ENCODE results near the gene NDUFS6. TPM values are rescaled to one million over a fixed set of nuclear protein-coding genes. Genes with fewer than 3 reads are reported as not detected.

Gene NDUFS6
- total and polyA plus RNA-seq, 2 of the 8 experiments (the other 6 are each of a cell fraction or from before 2014, with no cell fraction given), result 72.7 to 191 TPM

DNA sequence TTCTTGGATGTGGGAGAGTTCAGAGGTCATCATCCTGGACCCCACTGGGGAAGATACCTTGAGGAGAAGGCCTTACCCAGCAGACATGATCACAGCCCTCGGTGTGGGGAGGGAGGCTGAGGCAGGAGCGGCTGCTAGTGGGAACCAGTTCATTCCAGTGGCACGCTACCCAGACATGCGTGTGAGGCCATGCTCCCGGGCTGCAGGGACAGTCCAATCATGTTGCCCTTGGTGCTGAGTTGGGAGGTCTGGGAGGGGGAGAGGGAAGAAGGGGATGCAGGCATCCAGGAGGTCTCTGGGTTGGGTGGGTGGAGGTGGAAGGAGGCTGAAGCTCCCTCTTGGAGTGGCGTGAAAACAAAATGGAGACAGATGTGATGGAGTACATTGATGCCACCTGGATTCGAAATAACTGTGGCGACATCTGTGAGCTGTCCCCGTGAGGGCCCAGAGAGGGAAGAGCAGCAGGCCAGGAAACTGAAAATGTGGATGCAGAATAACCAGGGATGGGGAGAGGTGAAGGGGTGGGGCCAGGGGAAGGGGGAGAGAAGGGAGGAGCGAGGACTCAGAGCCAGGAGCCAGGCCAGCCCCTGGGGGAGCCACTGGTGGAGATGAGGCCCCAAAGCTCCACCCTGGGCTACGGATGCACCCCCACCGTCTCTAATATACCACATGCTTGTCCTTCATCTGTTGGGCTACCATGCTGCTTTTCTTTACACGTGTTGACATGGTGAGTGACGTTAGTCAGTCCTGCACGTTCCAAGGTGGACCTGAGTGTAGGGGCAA, 16.2 kb downstream of the NDUFS6 start:
- Histone ChIP-seq H3K36me3 (ENCODE audit: control insufficient read depth in 2 of 4, insufficient read depth in 4 of 4, low read length in 3 of 4) (peaks cover 16 to 52% (median 41%) of the 10 kb centered on the region in 4 experiments), H3K4ac (replicated peaks; ENCODE audit: insufficient read length, low read depth, low read length) (no peak overlapping the region)

More for the DNA sequence above, 16.2 kb downstream of the NDUFS6 start:
- ChIA-PET POLR2A (ENCODE audit: partially characterized antibody) (interaction anchor here (1.1 to 1.4 kb wide), 5 partner anchors 10 to 31 kb away, joined by 3 to 5 read pairs (median 3); partner anchors contain the start of gene NDUFS6), CTCF (ENCODE audit: partially characterized antibody) (interaction anchor here (0.7 to 1.3 kb wide), 2 partner anchors 54 to 149 kb away, joined by 3 read pairs; no protein-coding TSS in a partner anchor)
- H3K56ac ChIP-seq (replicated peaks; ENCODE audit: insufficient read length, low read depth, low read length), result no peak overlapping the region
- no peak overlapping the region for H3K23ac ChIP-seq (ENCODE audit: insufficient read length)
- WGBS, 2 experiments (ENCODE audit: extremely low coverage in 1 of 2, insufficient coverage in 1 of 2, insufficient read length in 1 of 2, insufficient replicate concordance in 2 of 2, low coverage in 1 of 2, low lambda C conversion rate in 2 of 2, missing lambda C conversion rate in 1 of 2), result 90% methylated on average over 13 of the region's 15 CpGs; no CpG with 5 or more reads in 1 of the 2 experiments
- H3K4me3 ChIP-seq (ENCODE audit: extremely low read depth in 1 of 4, insufficient read depth in 2 of 4, low read depth in 3 of 4, low read length in 4 of 4), result no peak overlapping the region
- no peak overlapping the region for H2BK120ac ChIP-seq (replicated peaks; ENCODE audit: low read depth, low read length)
- no peak overlapping the region for H3K9ac ChIP-seq (replicated peaks in 1 of 4; ENCODE audit: extremely low read depth in 1 of 4, low read depth in 3 of 4, low read length in 3 of 4)
- no peak overlapping the region for H2BK12ac ChIP-seq (ENCODE audit: low read depth, low read length)
- H3K23me2 ChIP-seq (ENCODE audit: low read depth, low read length), result no peaks in the 10 kb centered on the region
- H4K8ac ChIP-seq (ENCODE audit: extremely low read depth, insufficient read depth, low read length), result no peak overlapping the region
- H3K14ac ChIP-seq (ENCODE audit: insufficient read length), result no peak overlapping the region
- H3K4me2 ChIP-seq (ENCODE audit: insufficient read depth in 1 of 2, low read depth in 2 of 2, low read length in 2 of 2), result no peak overlapping the region
- no peak overlapping the region for H4K5ac ChIP-seq (ENCODE audit: insufficient read length, low read depth, low read length)
- FAIRE-seq (no peak), DNase-seq (ENCODE audit: low read depth in 1 of 2, low spot score in 2 of 2) (no peak)
- H2BK15ac ChIP-seq (ENCODE audit: low read length), result no peak overlapping the region
- no peak overlapping the region for H2BK20ac ChIP-seq (ENCODE audit: low read length)
- no peaks in the 10 kb centered on the region; a peak in 1 of 4 replicates for H3K79me2 ChIP-seq (ENCODE audit: control insufficient read depth in 1 of 2, insufficient read depth in 2 of 2, low read length in 2 of 2)
- peaks cover 0 to 3% (median under 1%) of the 10 kb centered on the region in 4 experiments; a peak in 1 of 7 replicates for H3K4me1 ChIP-seq (replicated peaks in 1 of 4; ENCODE audit: control insufficient read depth in 3 of 4, insufficient read depth in 4 of 4, low read length in 3 of 4)
- TF ChIP-seq NANOG (IDR thresholded peaks at IDR 0.05; ENCODE audit: insufficient read depth, low read depth, low read length, poor library complexity, severe bottlenecking) (no peak), TBP (IDR thresholded peaks at IDR 0.05; ENCODE audit: low read depth, low read length) (no peak), SP2 (IDR thresholded peaks at IDR 0.05; ENCODE audit: low read length) (no peak), SIX5 (IDR thresholded peaks at IDR 0.05; ENCODE audit: low read depth, low read length) (no peak), ATF2 (IDR thresholded peaks at IDR 0.05; ENCODE audit: low read length) (no peak), TAF7 (optimal IDR thresholded peaks at IDR 0.05; ENCODE audit: borderline replicate concordance, low read depth, low read length) (no peak)
- H3K9me3 ChIP-seq (ENCODE audit: insufficient read depth in 2 of 2, low read depth in 1 of 2, low read length in 1 of 2), result no peaks in the 10 kb centered on the region
- no peak overlapping the region for H2BK5ac ChIP-seq (ENCODE audit: low read depth, low read length)
- peaks cover 10% of the 10 kb centered on the region for H3K79me1 ChIP-seq (ENCODE audit: low read depth, low read length)
- no peak overlapping the region for H3K27ac ChIP-seq (ENCODE audit: low read depth, low read length)
- no peaks in the 10 kb centered on the region for H3K27me3 ChIP-seq (replicated peaks in 1 of 4; ENCODE audit: control insufficient read depth in 3 of 4, extremely low read depth in 1 of 4, insufficient read depth in 3 of 4, low read length in 3 of 4)
- H2AK5ac ChIP-seq (ENCODE audit: low read depth, low read length), result no peak overlapping the region; the same call in 1 of the 2 replicates
- H3K18ac ChIP-seq (ENCODE audit: extremely low read depth, low read length), result no peak overlapping the region
- peaks cover 3 to 13% of the 10 kb centered on the region in 2 experiments for H4K20me1 ChIP-seq (replicated peaks in 1 of 2; ENCODE audit: control insufficient read depth in 1 of 2, insufficient read depth in 2 of 2, low read length in 2 of 2)
- H2AFZ ChIP-seq (ENCODE audit: low read length), result no peak overlapping the region
- no peak overlapping the region for H4K91ac ChIP-seq (replicated peaks; ENCODE audit: insufficient read length, low read length)
